Naive B cell (primary cell): Measurements from ENCODE around the gene SNTN. TPM values are rescaled to one million over a fixed set of nuclear protein-coding genes. Genes with fewer than 3 reads are reported as not detected.
"Not testable (repeated sequence)": the region's sequence is repeated elsewhere in the genome, so short reads cannot be mapped to it uniquely, and the experiment has no call there.

Experiments
- ATAC-seq, 2 donors: fragments of 150-1000 bp; cut with Tn5 transposase; 2 replicates each; pipeline ENCODE4 v1.10.0; 2021; ENCODE audit warnings: low read depth in 2 of 2, mild to moderate bottlenecking in 2 of 2, moderate library complexity in 2 of 2
- DNase-seq: peaks from one replicate; pipeline ENCODE4 v3.0.0; 2022
- H3K27ac Mint-ChIP-seq, 6 donors: one replicate each; pipeline ENCODE4 v1.8.0; 2020 to 2022; ENCODE audit warnings: mild to moderate bottlenecking in 6 of 6, mixed read lengths in 6 of 6, moderate library complexity in 5 of 6, inconsistent platforms in 2 of 6
- H3K27me3 Mint-ChIP-seq, 3 donors: one replicate each; pipeline ENCODE4 v1.8.0; 2021 to 2022; ENCODE audit warnings: mixed read lengths in 3 of 3, mild to moderate bottlenecking in 1 of 3
- H3K36me3 Mint-ChIP-seq, 2 donors: one replicate each; pipeline ENCODE4 v1.8.0; 2020 to 2022; ENCODE audit warnings: mixed read lengths in 2 of 2, inconsistent platforms in 1 of 2, mild to moderate bottlenecking in 1 of 2
- H3K4me1 Mint-ChIP-seq, 3 donors: one replicate each; pipeline ENCODE4 v1.8.0; 2020 to 2022; ENCODE audit warnings: mixed read lengths in 3 of 3, inconsistent platforms in 1 of 3, mild to moderate bottlenecking in 1 of 3, moderate library complexity in 1 of 3
- H3K4me3 Mint-ChIP-seq, 8 donors: one replicate each; pipeline ENCODE4 v1.8.0; 2020 to 2022; ENCODE audit warnings: mild to moderate bottlenecking in 8 of 8, mixed read lengths in 8 of 8, moderate library complexity in 8 of 8, inconsistent platforms in 2 of 8
- H3K9me3 Mint-ChIP-seq, 7 donors: one replicate each; pipeline ENCODE4 v1.8.0; 2020 to 2022; ENCODE audit warnings: mixed read lengths in 7 of 7, mild to moderate bottlenecking in 5 of 7, inconsistent platforms in 2 of 7, moderate library complexity in 1 of 7
- polyA plus RNA-seq, 6 donors: library from polyadenylated mRNA; unstranded; fragments of 300-500 nt; fragmentation: Illumina TruSeq; gene quantifications; one replicate each; pipeline ENCODE4 v1.2.3, GENCODE V29; 2021; ENCODE audit warnings: low read depth in 6 of 6

Gene SNTN
- polyA plus RNA-seq, 6 donors from 2014 or later: not detected

DNA sequence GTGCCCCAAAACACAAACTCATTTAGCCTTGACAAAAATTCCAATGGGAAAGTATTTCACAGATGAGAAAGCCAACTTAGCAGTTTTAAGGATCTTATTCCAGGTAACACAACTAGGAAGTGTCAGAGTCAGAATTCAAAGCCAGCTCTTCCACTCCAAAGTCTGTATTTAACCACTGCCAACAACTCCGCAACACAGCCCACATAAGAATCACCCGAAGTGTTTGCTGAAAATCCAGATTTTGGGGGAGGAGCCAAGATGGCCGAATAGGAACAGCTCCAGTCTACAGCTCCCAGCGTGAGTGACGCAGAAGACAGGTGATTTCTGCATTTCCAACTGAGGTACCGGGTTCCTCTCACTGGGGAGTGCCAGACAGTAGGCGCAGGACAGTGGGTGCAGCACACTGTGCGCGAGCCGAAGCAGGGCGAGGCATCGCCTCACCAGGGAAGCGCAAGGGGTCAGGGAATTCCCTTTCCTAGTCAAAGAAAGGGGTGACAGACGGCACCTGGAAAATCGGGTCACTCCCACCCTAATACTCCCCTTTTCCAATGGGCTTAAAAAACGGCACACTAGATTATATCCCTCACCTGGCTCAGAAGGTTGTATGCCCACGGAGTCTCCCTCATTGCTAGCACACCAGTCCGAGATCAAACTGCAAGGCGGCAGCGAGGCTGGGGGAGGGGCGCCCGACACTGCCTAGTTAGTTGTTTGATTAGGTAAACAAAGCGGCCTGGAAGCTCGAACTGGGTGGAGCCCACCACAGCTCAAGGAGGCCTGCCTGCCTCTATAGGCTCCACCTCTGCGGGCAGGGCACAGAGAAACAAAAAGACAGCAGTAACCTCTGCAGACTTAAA lies 7.3 kb upstream of the SNTN start:
- H3K4me1 Mint-ChIP-seq, H3K4me3 Mint-ChIP-seq, H3K36me3 Mint-ChIP-seq, H3K9me3 Mint-ChIP-seq, DNase-seq, ATAC-seq: not testable (repeated sequence)
- H3K27ac Mint-ChIP-seq: peak overlapping the region in 1 of 6 donors; percentile 15
- peaks cover 0 to 12% (median 6%) of the 10 kb centered on the region in 3 donors for H3K27me3 Mint-ChIP-seq

DNA sequence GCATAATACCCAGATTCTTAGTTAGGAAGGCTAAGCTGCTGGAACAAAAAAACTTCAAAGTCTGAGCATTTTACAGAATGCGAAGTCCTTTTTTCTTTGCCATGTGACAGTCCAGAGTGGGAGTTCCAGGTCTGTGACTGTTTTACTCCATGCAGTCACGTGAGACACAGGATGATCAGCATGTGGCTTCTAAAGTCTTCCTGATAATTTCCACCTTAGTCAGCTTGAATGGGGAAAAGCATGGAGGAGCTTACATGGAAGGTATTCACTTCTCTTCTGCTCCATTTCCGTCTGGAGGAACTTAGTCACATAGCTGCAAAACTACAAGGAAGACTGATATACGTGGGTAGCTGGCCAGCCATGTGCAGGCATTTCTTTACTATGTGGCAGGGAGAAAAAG lies 1.7 kb downstream of the SNTN start:
- H3K27ac Mint-ChIP-seq: no peak overlapping the region
- ATAC-seq: no peak
- H3K36me3 Mint-ChIP-seq: no peaks in the 10 kb centered on the region
- H3K9me3 Mint-ChIP-seq: peaks cover 0 to 8% (median 1%) of the 10 kb centered on the region in 7 donors
- no peaks in the 10 kb centered on the region for H3K4me1 Mint-ChIP-seq
- no peak for DNase-seq
- H3K27me3 Mint-ChIP-seq: no peaks in the 10 kb centered on the region
- no peak overlapping the region for H3K4me3 Mint-ChIP-seq

- no peaks in the 10 kb centered on the region for H3K36me3 Mint-ChIP-seq
Observed at GRCh38 chr3:63654931-63655330, 2.5 kb downstream of the SNTN start.

DNA sequence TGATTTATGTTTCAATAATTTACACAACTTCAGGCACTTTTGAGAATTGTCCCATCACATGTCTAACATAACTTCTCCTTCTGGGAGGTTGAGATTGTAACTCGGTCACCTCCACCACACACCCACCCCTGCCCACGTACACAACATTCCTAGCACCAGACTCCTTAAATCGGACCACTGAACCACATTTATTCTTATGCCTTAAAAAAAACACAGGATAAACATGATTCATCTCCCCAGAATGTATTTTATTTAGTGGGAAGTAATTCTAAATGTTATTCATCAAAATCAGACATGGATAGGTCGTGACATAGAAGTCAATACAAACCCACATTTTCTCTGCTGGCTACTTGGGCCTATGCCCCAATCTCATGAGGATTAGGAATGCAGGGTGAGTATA lies 3.0 kb downstream of the SNTN start:
- Mint-ChIP-seq H3K36me3 (no peaks in the 10 kb centered on the region), H3K4me3 (no peak overlapping the region), H3K4me1 (no peaks in the 10 kb centered on the region), H3K9me3 (peaks cover 0 to 8% (median under 1%) of the 10 kb centered on the region in 7 donors), H3K27ac (no peak overlapping the region), H3K27me3 (no peaks in the 10 kb centered on the region)
- DNase-seq: no peak
- ATAC-seq: no peak

More at GRCh38 chr3:63654931-63655330, 2.5 kb downstream of the SNTN start:
- Mint-ChIP-seq H3K9me3 (peaks cover 0 to 8% (median 1%) of the 10 kb centered on the region in 7 donors), H3K4me3 (no peak overlapping the region), H3K27me3 (no peaks in the 10 kb centered on the region), H3K4me1 (no peaks in the 10 kb centered on the region), H3K27ac (no peak overlapping the region)
- DNase-seq (no peak), ATAC-seq (no peak)

- Mint-ChIP-seq H3K36me3 (no peaks in the 10 kb centered on the region), H3K9me3 (peaks cover 0 to 8% (median 0%) of the 10 kb centered on the region in 7 donors)
Observed at GRCh38 chr3:63656786-63657185, 4.3 kb downstream of the SNTN start.

DNA sequence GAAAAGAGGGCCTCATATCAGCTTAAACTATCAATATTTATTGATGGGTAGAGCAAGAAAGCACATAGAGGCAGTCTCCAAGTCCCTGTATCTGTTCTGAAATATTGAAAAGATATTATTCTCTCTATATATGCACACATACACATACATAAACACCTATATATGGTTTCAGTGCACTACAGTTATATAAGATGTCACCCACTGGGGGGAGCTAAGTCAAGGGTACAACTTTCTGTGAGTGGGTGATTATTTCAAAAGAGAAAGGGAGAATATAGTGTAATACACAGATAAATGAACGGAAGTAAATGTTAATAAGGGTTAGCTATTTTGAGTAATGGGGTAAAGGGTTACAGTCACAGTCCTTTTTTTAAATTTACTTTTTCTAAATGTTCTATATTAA lies 8.8 kb downstream of the SNTN start:
- no peaks in the 10 kb centered on the region for H3K4me1 Mint-ChIP-seq
- ATAC-seq: no peak
- H3K4me3 Mint-ChIP-seq: no peak overlapping the region
- no peaks in the 10 kb centered on the region for H3K36me3 Mint-ChIP-seq
- peaks cover 0 to 5% (median 0%) of the 10 kb centered on the region in 7 donors for H3K9me3 Mint-ChIP-seq
- H3K27ac Mint-ChIP-seq: no peak overlapping the region
- no peak for DNase-seq
- H3K27me3 Mint-ChIP-seq: no peaks in the 10 kb centered on the region

More at GRCh38 chr3:63656786-63657185, 4.3 kb downstream of the SNTN start:
- no peaks in the 10 kb centered on the region for H3K4me1 Mint-ChIP-seq
- no peak overlapping the region for H3K4me3 Mint-ChIP-seq
- H3K27me3 Mint-ChIP-seq: no peaks in the 10 kb centered on the region
- no peak overlapping the region for H3K27ac Mint-ChIP-seq
- DNase-seq (no peak), ATAC-seq (no peak)

DNA sequence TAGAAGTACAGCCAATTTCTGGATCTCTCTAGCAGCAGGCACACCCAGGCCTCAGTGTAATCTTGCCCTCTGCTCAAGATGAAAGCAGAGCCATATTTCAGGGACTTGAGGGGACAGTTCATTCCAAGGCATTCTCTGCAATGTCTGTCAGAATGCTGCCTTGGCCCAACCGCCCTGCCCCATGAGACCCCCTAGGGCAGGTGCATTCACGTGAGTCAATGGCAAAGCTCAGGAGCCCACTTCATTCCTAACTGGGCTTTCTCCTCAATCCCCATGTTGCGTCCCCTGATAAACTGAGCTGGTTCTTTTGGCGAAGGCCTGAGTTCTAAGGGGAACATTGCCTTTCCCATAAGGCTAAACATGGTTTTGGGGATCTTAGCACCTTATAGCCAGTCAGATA lies 9.5 kb downstream of the SNTN start:
- Mint-ChIP-seq H3K27ac (no peak overlapping the region), H3K36me3 (no peaks in the 10 kb centered on the region), H3K4me3 (no peak overlapping the region), H3K9me3 (peaks cover 0 to 9% (median 2%) of the 10 kb centered on the region in 7 donors), H3K27me3 (no peaks in the 10 kb centered on the region), H3K4me1 (no peaks in the 10 kb centered on the region)
- ATAC-seq (no peak), DNase-seq (no peak)

DNA sequence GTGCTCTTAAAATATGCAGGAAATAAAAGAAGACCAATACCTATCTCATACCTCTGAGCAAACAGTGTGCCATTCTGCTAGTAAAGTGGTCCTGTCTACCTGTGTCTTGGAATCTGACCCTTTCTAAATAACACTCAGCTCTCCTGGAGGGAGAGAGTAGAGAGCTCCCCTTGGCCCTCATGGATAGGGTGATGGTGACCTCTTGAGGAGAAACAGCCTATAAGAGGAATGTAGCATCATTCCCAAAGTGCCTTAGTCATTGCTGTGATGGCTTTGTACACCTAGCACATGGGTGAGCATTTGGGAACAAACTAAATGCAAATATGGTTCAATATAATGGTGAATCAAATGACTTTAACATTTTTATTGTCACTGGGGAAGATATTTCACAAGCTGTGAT lies 10.0 kb downstream of the SNTN start:
- no peaks in the 10 kb centered on the region for H3K36me3 Mint-ChIP-seq
- no peak overlapping the region for H3K27ac Mint-ChIP-seq
- no peaks in the 10 kb centered on the region for H3K27me3 Mint-ChIP-seq
- ATAC-seq: no peak
- H3K4me3 Mint-ChIP-seq: no peak overlapping the region
- no peak for DNase-seq
- no peaks in the 10 kb centered on the region for H3K4me1 Mint-ChIP-seq
- H3K9me3 Mint-ChIP-seq: peaks cover 0 to 9% (median 2%) of the 10 kb centered on the region in 7 donors

GRCh38 chr3:63670544-63670943 lies 18.1 kb downstream of the SNTN start:
- peak overlapping the region in 1 of 6 donors; percentile 65 for H3K27ac Mint-ChIP-seq
- H3K4me3 Mint-ChIP-seq: no peak overlapping the region
- no peaks in the 10 kb centered on the region for H3K36me3 Mint-ChIP-seq
- H3K4me1 Mint-ChIP-seq: no peaks in the 10 kb centered on the region
- peaks cover 0 to 9% (median 2%) of the 10 kb centered on the region in 3 donors for H3K27me3 Mint-ChIP-seq
- H3K9me3 Mint-ChIP-seq: peaks cover 0 to 5% (median 3%) of the 10 kb centered on the region in 7 donors
- DNase-seq: no peak
- ATAC-seq: no peak

GRCh38 chr3:63673111-63673510 lies 20.6 kb downstream of the SNTN start:
- peaks cover 0 to 5% (median 0%) of the 10 kb centered on the region in 7 donors for H3K9me3 Mint-ChIP-seq
- H3K4me1 Mint-ChIP-seq: no peaks in the 10 kb centered on the region
- ATAC-seq (no peak), DNase-seq (no peak)
- no peaks in the 10 kb centered on the region for H3K36me3 Mint-ChIP-seq
- peaks cover 0 to 9% (median 6%) of the 10 kb centered on the region in 3 donors for H3K27me3 Mint-ChIP-seq
- H3K27ac Mint-ChIP-seq: no peak overlapping the region
- H3K4me3 Mint-ChIP-seq: no peak overlapping the region

DNA sequence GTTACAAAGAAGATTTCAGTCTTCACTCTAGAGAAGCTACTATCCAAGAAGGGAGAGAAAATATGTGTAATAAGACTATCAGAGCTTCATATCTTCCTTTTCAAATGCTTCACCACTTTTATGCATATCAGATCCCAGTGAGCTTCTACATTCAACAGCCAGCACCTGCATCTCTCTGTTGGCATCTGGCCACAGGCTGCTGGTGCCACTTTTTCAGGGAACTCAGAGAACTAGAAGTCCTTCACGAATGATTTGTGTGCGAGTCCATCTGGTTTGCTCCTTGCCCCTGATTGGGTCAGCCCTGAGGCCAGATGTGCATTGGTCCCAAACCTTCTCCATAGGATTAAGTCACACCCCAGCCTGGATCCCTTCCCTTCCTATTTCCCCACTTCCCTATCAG lies 22.1 kb downstream of the SNTN start:
- no peak for ATAC-seq
- Mint-ChIP-seq H3K4me3 (no peak overlapping the region), H3K27ac (no peak overlapping the region), H3K27me3 (peaks cover 0 to 9% (median 6%) of the 10 kb centered on the region in 3 donors), H3K9me3 (peaks cover 0 to 5% (median 0%) of the 10 kb centered on the region in 7 donors), H3K36me3 (no peaks in the 10 kb centered on the region), H3K4me1 (no peaks in the 10 kb centered on the region)
- no peak for DNase-seq

GRCh38 chr3:63679186-63679585 lies 26.7 kb downstream of the SNTN start:
- Mint-ChIP-seq H3K9me3 (no peaks in the 10 kb centered on the region), H3K4me3 (no peak overlapping the region), H3K4me1 (no peaks in the 10 kb centered on the region), H3K27ac (no peak overlapping the region), H3K36me3 (no peaks in the 10 kb centered on the region), H3K27me3 (peaks cover 0 to 11% (median 0%) of the 10 kb centered on the region in 3 donors)
- ATAC-seq (no peak), DNase-seq (no peak)

GRCh38 chr3:63684081-63684480 lies 31.6 kb downstream of the SNTN start:
- H3K4me3 Mint-ChIP-seq: no peak overlapping the region
- H3K9me3 Mint-ChIP-seq: peaks cover 0 to 4% (median 0%) of the 10 kb centered on the region in 7 donors
- H3K4me1 Mint-ChIP-seq: no peaks in the 10 kb centered on the region
- no peak overlapping the region for H3K27ac Mint-ChIP-seq
- no peaks in the 10 kb centered on the region for H3K36me3 Mint-ChIP-seq
- DNase-seq: no peak
- peaks cover 0 to 5% (median 0%) of the 10 kb centered on the region in 3 donors for H3K27me3 Mint-ChIP-seq
- ATAC-seq: no peak

- H3K4me3 Mint-ChIP-seq: no peak overlapping the region
- H3K27me3 Mint-ChIP-seq: no peaks in the 10 kb centered on the region
- no peaks in the 10 kb centered on the region for H3K36me3 Mint-ChIP-seq
- DNase-seq: no peak
- peaks cover 0 to 4% (median 2%) of the 10 kb centered on the region in 7 donors for H3K9me3 Mint-ChIP-seq
- peak overlapping the region in 1 of 6 donors; percentile 73 for H3K27ac Mint-ChIP-seq
- no peak for ATAC-seq
- no peaks in the 10 kb centered on the region for H3K4me1 Mint-ChIP-seq
Observed at GRCh38 chr3:63685340-63685739, 32.9 kb downstream of the SNTN start.
